ENCODE measurements around the gene PLXNB1. TPM values are rescaled to one million over a fixed set of nuclear protein-coding genes. Genes with fewer than 3 reads are reported as not detected.

The PLXNB1 gene
- total and polyA plus RNA-seq, 7 donors: 2.3 to 6.1 (median 2.5) TPM

- Histone ChIP-seq H3K36me3 (ENCODE audit: insufficient read depth in 1 of 2, low read depth in 1 of 2) (no peaks in the 10 kb centered on the region), H3K27me3 (ENCODE audit: insufficient read depth in 3 of 3, low read length in 2 of 3) (no peaks in the 10 kb centered on the region), H3K4me1 (no peaks in the 10 kb centered on the region), H3K4me3 (no peak within 1 kb of the TSS), H3K27ac (no peak within 1 kb of the TSS), H3K9me3 (no peaks in the 10 kb centered on the region)
- TF ChIP-seq CTCF (IDR thresholded peaks at IDR 0.05): no peak
- WGBS, 3 donors: 82 to 84% (median 82%) methylated on average over 11 of the region's 11 CpGs
- intact Hi-C loops (cut with DNase I): no loop called here
- no peak for DNase-seq
- ATAC-seq: no peak
These were observed 58.1 kb downstream of the PLXNB1 start, which contains the start of gene FBXW12 for GRCh38 chr3:48371651-48372376. TSS of gene FBXW12 (plus strand) at chr3:48372219. CDS start at chr3:48372768, 549 bp downstream.

DNA sequence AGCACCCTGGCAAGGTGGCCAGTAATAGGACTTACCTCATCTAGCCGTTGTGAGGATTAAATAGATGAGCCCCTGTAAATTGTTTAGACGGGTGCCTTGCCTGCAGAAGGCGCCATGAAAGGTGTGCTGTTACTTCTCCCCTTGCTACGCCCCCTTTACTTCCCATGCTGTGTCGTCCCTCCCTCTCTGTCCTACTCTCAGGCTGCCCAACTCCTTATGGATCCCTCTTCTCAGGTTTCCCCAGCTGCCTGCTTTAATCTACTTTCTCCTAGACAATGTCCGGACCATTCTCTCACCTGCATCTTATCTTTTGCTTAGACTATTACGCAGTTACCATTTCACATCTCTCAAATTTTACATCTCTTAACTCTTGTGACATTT is 59.6 kb downstream of the PLXNB1 start:
- DNase-seq (no peak), ATAC-seq (no peak)
- Histone ChIP-seq H3K4me3 (no peak overlapping the region), H3K9me3 (no peaks in the 10 kb centered on the region), H3K27me3 (ENCODE audit: insufficient read depth in 3 of 3, low read length in 2 of 3) (no peaks in the 10 kb centered on the region), H3K36me3 (ENCODE audit: insufficient read depth in 1 of 2, low read depth in 1 of 2) (no peaks in the 10 kb centered on the region), H3K4me1 (no peaks in the 10 kb centered on the region), H3K27ac (no peak overlapping the region)
- 63 to 69% (median 68%) methylated on average over 7 of the region's 7 CpGs for WGBS, 3 donors
- intact Hi-C loops (cut with DNase I): no loop called here
- no peak for TF ChIP-seq CTCF (IDR thresholded peaks at IDR 0.05)

GRCh38 chr3:48369693-48370332 is 60.1 kb downstream of the PLXNB1 start:
- DNase-seq (no peak), ATAC-seq (no peak)
- Histone ChIP-seq H3K27ac (no peak overlapping the region), H3K4me3 (no peak overlapping the region), H3K4me1 (no peaks in the 10 kb centered on the region), H3K36me3 (ENCODE audit: insufficient read depth in 1 of 2, low read depth in 1 of 2) (no peaks in the 10 kb centered on the region), H3K9me3 (no peaks in the 10 kb centered on the region), H3K27me3 (ENCODE audit: insufficient read depth in 3 of 3, low read length in 2 of 3) (no peaks in the 10 kb centered on the region)
- no peak for TF ChIP-seq CTCF (IDR thresholded peaks at IDR 0.05)
- intact Hi-C loops (cut with DNase I): no loop called here
- 56 to 64% (median 57%) methylated on average over 7 of the region's 7 CpGs for WGBS, 3 donors

GRCh38 chr3:48367201-48367600 is 62.7 kb downstream of the PLXNB1 start:
- intact Hi-C loops (cut with DNase I): no loop called here
- H3K4me1 ChIP-seq: no peaks in the 10 kb centered on the region
- no peak overlapping the region for H3K27ac ChIP-seq
- H3K9me3 ChIP-seq: peaks cover 1% of the 10 kb centered on the region
- TF ChIP-seq CTCF (IDR thresholded peaks at IDR 0.05): no peak
- H3K4me3 ChIP-seq: no peak overlapping the region
- DNase-seq: no peak
- H3K36me3 ChIP-seq (ENCODE audit: insufficient read depth in 1 of 2, low read depth in 1 of 2): no peaks in the 10 kb centered on the region
- no peak for ATAC-seq
- no peaks in the 10 kb centered on the region for H3K27me3 ChIP-seq (ENCODE audit: insufficient read depth in 3 of 3, low read length in 2 of 3)

All from psoas muscle (tissue), 8 donors.